Stomach (tissue), 4 donors: Measurements from ENCODE around the gene PACSIN3.

Experiments
- CTCF ChIP-seq, 7 experiments: fragments of 450-650 bp in 4 of 7; fragments of 200-600 bp in 3 of 7; sonication (generic) in 3 of 7; IDR thresholded peaks; one replicate each; pipeline ENCODE4 v1.5.1; 2016 to 2019; ENCODE audit warnings: antibody characterized with exemption in 7 of 7, control low read depth in 2 of 7, mild to moderate bottlenecking in 1 of 7
- EP300 ChIP-seq: sonication (generic); formaldehyde crosslinking; IDR thresholded peaks from one replicate; pipeline ENCODE4 v1.6.1; 2017; ENCODE audit warnings: antibody characterized with exemption
- POLR2A ChIP-seq, 4 donors: fragments of 450-650 bp; IDR thresholded peaks; one replicate each; pipeline ENCODE4 v1.6.1; 2016; ENCODE audit warnings: antibody characterized with exemption in 4 of 4, control low read depth in 2 of 4, mild to moderate bottlenecking in 1 of 4, moderate library complexity in 1 of 4
- POLR2AphosphoS5 ChIP-seq, 3 donors: sonication (generic); formaldehyde crosslinking; IDR thresholded peaks; one replicate each; pipeline ENCODE4 v1.6.1; 2016; ENCODE audit warnings: antibody characterized with exemption in 3 of 3

DNA sequence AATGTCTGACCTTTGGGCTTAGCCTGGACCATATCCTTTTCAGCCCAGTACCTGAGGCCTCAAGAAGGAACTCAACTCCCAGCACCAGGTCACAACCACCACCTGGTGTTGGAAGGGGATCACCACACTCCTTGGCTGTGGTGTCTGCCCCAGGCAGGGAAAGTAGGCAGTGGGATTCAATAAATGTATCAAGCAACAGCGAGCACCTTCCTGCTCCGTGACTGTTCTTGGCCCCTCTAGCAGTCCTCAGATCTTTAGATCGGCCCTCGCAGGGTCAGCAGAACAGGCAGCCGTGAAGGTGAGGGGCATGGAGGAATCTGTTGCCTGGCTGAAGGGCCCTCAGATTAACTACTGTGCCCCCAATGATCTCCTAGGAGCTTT is 25.5 kb downstream of the PACSIN3 start:
- TF ChIP-seq POLR2AphosphoS5 (IDR thresholded peaks at IDR 0.05) (no peak), CTCF (IDR thresholded peaks at IDR 0.05) (no peak), POLR2A (IDR thresholded peaks at IDR 0.05) (no peak), EP300 (no peak)
